ENCODE data around the gene ZNF276. TPM values are rescaled to one million over a fixed set of nuclear protein-coding genes. Genes with fewer than 3 reads are reported as not detected.

ZNF276 gene
- total RNA-seq, 1 experiment from 2014 or later = 18.6 TPM

DNA sequence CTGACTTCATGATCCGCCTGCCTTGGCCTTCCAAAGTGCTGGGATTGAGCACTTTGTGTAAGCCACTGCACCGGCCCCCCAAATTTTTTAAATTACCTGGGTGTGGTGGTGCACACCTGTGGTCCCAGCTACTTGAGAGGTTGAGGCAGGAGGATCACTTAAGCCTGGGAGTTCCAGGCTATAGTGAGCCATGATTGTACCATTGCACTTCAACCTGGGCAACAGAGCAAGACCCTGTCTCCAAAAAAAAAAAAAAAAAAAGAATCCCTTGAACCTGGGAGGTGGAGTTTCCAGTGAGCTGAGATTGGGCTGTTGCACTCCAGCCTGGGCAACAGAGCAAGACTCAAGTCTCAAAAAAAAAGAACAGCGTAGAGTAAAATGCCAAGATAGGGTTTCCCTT lies 15.2 kb downstream of the ZNF276 start:
- Histone ChIP-seq H3K14ac (ENCODE audit: insufficient read depth, low read length) (no peak overlapping the region), H3K27me3 (ENCODE audit: insufficient read depth, low read length) (no peaks in the 10 kb centered on the region), H3K4me1 (ENCODE audit: insufficient read depth, low read length) (no peaks in the 10 kb centered on the region), H2AFZ (ENCODE audit: low read length) (no peak overlapping the region), H3K23ac (ENCODE audit: insufficient read length, low read depth, low read length) (no peak overlapping the region), H3K9me3 (ENCODE audit: control insufficient read depth, low read depth, low read length) (no peaks in the 10 kb centered on the region), H3K23me2 (ENCODE audit: insufficient read length, low read depth, low read length, poor library complexity, severe bottlenecking) (no peaks in the 10 kb centered on the region), H3K4me2 (ENCODE audit: insufficient read depth, insufficient read length, low read length) (no peak overlapping the region), H3K18ac (ENCODE audit: insufficient read length, low read depth, low read length) (no peak overlapping the region), H2AK5ac (ENCODE audit: insufficient read length, low read length) (no peak overlapping the region), H4K8ac (replicated peaks; ENCODE audit: insufficient read length, low read depth, low read length) (no peak overlapping the region), H3K79me2 (ENCODE audit: insufficient read depth, low read length) (no peaks in the 10 kb centered on the region), H3K9ac (ENCODE audit: extremely low read depth, insufficient read length, low read length) (no peak overlapping the region), H3K56ac (ENCODE audit: insufficient read length, low read depth, low read length) (no peak overlapping the region), H4K20me1 (ENCODE audit: control insufficient read depth, insufficient read depth, insufficient read length) (no peaks in the 10 kb centered on the region), H3K27ac (ENCODE audit: insufficient read length, low read depth, low read length) (no peak overlapping the region), H3K79me1 (ENCODE audit: insufficient read depth, low read depth, low read length, poor library complexity, severe bottlenecking) (no peaks in the 10 kb centered on the region), H3T11ph (ENCODE audit: low read length) (no peak overlapping the region), H4K91ac (ENCODE audit: insufficient read length, low read depth, low read length) (no peak overlapping the region), H3K4ac (ENCODE audit: low read depth, low read length) (no peak overlapping the region), H2BK12ac (ENCODE audit: insufficient read length, low read depth, low read length) (no peak overlapping the region), H2BK15ac (ENCODE audit: low read depth, low read length) (no peak overlapping the region), H4K5ac (ENCODE audit: insufficient read length, low read depth, low read length) (no peak overlapping the region), H2BK20ac (ENCODE audit: low read depth, low read length, poor library complexity, severe bottlenecking) (no peak overlapping the region), H2BK120ac (ENCODE audit: low read depth, low read length, poor library complexity, severe bottlenecking) (no peak overlapping the region), H2BK5ac (ENCODE audit: insufficient read length, low read length) (no peak overlapping the region)
- no CpG with 5 or more reads among the region's 3 CpGs for WGBS (ENCODE audit: extremely low coverage, insufficient read length, low lambda C conversion rate)
- Mint-ChIP-seq H3K27ac (no peak overlapping the region), H3K36me3 (ENCODE audit: insufficient read depth in 1 of 3, low read depth in 3 of 3) (peaks cover 62 to 94% (median 92%) of the 10 kb centered on the region in 3 experiments; a peak in 6 of 7 replicates), H3K4me3 (no peak overlapping the region), H3K27me3 (ENCODE audit: low read depth) (no peaks in the 10 kb centered on the region; the same call in 1 of the 2 replicates), H3K9me3 (no peaks in the 10 kb centered on the region; a peak in 1 of 5 replicates), H3K4me1 (no peaks in the 10 kb centered on the region)
- TF ChIP-seq, protein P1, sequence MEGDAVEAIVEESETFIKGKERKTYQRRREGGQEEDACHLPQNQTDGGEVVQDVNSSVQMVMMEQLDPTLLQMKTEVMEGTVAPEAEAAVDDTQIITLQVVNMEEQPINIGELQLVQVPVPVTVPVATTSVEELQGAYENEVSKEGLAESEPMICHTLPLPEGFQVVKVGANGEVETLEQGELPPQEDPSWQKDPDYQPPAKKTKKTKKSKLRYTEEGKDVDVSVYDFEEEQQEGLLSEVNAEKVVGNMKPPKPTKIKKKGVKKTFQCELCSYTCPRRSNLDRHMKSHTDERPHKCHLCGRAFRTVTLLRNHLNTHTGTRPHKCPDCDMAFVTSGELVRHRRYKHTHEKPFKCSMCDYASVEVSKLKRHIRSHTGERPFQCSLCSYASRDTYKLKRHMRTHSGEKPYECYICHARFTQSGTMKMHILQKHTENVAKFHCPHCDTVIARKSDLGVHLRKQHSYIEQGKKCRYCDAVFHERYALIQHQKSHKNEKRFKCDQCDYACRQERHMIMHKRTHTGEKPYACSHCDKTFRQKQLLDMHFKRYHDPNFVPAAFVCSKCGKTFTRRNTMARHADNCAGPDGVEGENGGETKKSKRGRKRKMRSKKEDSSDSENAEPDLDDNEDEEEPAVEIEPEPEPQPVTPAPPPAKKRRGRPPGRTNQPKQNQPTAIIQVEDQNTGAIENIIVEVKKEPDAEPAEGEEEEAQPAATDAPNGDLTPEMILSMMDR (conservative IDR thresholded peaks at IDR 0.05) = no peak
- no peak for DNase-seq

Data from H9 (cell line).